ENCODE results near the gene SEMA3A.

SEMA3A gene

GRCh38 chr7:84013616-84014240 lies 180.9 kb downstream of the SEMA3A start:
- DNase-seq (ENCODE audit: low spot score) = no peak

GRCh38 chr7:84009782-84010181 lies 184.8 kb downstream of the SEMA3A start:
- DNase-seq (ENCODE audit: low spot score) = no peak

GRCh38 chr7:84009051-84009450 lies 185.5 kb downstream of the SEMA3A start:
- no peak for DNase-seq (ENCODE audit: low spot score)

- no peak for DNase-seq (ENCODE audit: low spot score)
These were observed 191.4 kb downstream of the SEMA3A start for GRCh38 chr7:84003191-84003590.

DNA sequence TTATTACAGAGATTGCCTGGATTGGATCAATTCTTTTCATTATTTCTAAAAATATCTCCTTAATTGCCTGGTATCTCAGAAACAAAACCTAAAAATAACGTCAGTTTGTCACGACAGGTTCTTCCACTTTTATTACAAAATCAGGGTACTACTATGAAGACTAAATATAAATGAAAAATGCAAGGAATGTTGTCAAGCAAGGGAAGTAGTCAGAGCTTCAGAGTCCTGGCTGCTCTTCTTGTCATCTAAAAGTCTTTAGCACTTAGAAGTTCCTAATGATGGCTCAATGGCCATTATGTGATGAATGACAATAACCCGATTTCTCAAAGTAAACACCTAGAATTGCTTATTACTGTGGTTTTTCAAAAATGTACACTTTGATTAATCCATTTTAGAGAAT lies 192.2 kb downstream of the SEMA3A start:
- no peak for DNase-seq (ENCODE audit: low spot score)

DNA sequence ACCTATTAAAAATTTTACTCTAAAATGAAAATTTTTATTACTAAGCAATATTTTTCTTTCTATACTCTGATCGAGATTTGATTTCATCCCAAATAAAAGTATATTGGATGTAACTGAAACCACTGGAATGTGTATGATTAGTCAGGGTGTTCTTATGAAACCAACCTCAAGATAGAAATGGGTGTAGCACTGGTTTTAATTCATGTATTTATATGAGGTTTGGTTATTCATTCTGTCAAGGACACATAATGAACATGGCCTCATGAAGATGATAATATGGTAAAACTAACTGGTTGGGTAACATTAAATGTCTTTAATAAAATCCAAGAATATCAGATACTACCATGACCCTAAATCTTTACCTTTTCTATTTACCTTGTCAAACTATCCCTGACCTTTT lies 197.7 kb downstream of the SEMA3A start:
- DNase-seq (ENCODE audit: low spot score) = no peak

DNA sequence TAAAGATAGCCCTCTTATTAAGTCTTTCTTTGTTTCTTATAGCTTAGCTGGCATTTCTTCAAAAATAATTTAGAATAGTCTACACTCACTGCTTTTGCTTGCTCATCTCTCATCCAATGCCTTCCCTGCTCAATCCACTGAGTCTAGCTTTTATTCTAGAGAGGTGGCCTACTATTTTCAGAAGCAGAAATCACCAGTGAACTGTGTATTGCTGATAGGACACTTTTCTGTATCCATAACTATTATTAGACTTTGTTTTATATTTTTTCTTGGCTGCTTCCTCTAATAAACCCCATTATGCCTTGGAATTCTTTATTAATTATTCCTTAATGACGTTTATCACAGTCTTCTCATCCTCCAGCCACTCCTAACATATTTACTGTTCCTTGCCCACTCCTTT lies 206.8 kb downstream of the SEMA3A start:
- no peak for DNase-seq (ENCODE audit: low spot score)

DNA sequence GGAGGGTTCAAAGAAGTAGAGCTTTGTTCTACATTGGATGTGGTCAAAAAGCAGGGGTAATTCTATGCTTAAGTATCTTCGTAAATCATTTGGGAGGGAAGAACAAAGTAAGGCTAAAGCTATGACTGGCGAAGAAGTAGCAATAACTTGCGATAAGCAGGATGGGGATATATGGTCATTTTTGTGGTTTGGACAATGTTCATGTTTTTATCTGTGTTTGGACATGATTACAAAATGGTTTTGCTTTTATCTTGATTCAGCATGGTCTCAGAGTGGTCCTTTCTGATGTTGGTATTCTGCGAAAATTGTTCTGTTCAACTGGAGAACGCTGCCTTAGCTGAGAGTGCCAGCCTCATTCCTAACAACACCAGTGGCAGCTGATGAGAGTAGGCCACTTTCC lies 208.8 kb downstream of the SEMA3A start:
- DNase-seq (ENCODE audit: low spot score) = no peak

DNA sequence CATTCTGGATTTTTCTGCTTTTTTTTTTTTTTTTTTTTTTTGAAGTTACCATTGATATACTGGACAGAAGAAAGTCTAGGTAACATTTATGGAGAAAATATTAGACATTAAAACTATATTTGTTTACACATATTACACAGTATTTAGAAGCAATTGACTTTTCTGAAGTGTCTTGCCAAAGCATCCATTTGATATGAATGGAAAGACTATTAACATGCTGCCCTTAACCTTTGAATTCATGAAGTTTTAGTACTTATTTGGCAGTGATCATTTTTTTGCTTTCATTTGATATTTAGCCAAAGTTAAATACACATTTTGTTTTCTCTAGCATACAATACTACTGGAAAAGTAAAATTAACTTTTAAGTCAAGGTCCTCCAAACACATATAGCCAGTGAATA lies 210.0 kb downstream of the SEMA3A start:
- DNase-seq (ENCODE audit: low spot score) = no peak

DNA sequence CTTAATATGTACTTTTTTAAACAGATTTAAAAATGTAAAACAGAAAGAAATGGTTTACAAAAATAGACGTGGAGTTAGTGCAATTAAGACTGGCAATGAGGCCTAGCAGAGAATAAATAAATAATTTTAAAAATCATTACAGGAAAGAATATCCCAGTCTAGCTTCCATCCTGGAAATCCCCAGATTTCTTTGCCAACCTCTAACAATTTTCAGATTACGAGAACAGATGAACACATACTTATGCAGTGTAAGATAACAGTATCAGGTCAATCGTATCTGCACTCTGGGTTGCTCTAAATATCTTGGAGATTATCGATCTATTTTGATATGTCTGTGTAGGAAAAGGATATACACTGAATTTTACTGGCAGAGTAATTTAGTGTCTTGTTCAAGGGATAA lies 210.5 kb downstream of the SEMA3A start:
- DNase-seq (ENCODE audit: low spot score) = no peak

DNA sequence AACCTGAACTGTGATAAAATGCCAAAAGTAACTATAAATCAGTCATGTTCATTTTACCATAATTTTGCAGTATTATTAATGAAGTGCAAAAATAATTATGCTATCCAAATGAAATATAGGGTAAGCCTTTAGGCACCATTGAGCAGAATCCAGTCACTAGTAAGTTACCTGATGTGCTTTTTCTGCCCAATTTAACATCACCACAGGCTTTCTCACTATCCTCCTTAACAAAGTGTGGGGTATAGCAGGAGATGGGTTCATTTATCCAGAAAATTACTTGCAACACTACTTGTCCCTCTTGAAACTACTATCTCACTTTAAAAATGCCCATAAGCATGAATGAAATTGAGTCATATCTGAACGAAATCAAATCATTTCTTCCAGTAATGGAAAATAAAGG lies 211.0 kb downstream of the SEMA3A start:
- no peak for DNase-seq (ENCODE audit: low spot score)

GRCh38 chr7:83976302-83976701 lies 218.3 kb downstream of the SEMA3A start:
- no peak for DNase-seq (ENCODE audit: low spot score)

- no peak for DNase-seq (ENCODE audit: low spot score)
These were observed 224.5 kb downstream of the SEMA3A start for GRCh38 chr7:83970081-83970480.

GRCh38 chr7:83964318-83964717 lies 230.3 kb downstream of the SEMA3A start:
- no peak for DNase-seq (ENCODE audit: low spot score)

GRCh38 chr7:83957333-83957732 lies 237.3 kb downstream of the SEMA3A start:
- DNase-seq (ENCODE audit: low spot score) = no peak

DNA sequence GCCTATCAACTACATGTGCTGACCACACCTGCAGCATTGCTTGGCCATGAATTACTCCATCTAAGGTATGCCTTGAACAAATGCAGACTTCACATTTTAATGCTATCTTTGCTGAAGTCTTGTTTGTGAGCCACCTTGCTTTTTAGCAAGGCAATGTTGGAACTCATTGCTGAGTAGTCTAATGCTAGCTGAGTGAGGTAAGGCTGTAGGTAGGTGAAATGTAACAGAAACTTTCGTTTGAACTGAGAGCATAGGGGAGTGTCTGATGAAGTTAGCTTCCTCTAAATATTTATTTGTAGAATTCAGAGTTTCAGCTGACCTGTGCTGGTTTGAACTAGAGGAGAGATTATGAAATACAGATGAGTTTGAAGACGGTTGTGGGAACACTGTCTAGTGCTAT lies 238.5 kb downstream of the SEMA3A start:
- DNase-seq (ENCODE audit: low spot score) = no peak

- no peak for DNase-seq (ENCODE audit: low spot score)
These were observed 242.4 kb downstream of the SEMA3A start for GRCh38 chr7:83952236-83952635.

GRCh38 chr7:83947260-83947659 lies 247.3 kb downstream of the SEMA3A start:
- no peak for DNase-seq (ENCODE audit: low spot score)

DNA sequence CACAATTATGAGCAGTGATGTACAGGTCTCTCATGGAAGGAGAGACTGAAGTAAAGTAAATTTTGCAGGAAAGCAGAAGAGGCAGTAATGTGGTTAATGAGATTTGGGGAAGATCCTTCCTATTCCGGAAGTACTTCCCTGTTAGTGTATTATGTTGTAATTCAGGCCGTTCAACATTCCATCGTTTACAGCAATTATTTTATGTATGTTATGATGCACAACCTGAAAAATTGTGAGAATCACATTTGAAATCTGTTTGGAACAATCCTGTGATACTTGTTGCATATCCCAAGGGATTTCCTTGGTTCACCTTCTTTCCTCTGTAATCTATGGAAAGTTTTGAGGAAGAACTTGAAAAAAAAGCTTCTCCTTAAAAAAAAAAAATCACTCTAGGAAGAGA lies 247.8 kb downstream of the SEMA3A start:
- DNase-seq (ENCODE audit: low spot score) = no peak

- no peak for DNase-seq (ENCODE audit: low spot score)
These were observed 253.3 kb downstream of the SEMA3A start for GRCh38 chr7:83941300-83941699.

DNA sequence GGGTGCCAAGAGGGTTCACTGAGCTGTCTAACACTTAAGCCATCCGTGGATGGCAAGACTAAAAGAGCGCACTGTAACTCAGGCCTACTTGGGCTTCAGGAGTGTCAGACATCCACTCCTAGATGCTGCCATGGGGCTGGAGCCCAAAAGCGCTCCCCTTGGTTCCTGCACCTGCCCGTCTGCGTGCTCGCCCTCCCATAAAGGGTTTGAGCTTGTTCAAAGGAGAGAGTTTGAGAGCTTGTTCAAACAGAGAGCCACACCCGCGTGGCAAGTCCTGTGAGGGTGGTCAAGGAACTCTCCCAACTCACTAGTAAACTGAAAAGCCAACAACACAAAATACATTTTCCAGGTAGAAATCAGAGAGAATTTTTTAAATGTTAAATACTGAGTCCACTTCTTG lies 256.7 kb downstream of the SEMA3A start:
- DNase-seq (ENCODE audit: low spot score) = no peak

- DNase-seq (ENCODE audit: low spot score) = no peak
These were observed 258.4 kb downstream of the SEMA3A start for GRCh38 chr7:83936056-83936708.

- DNase-seq (ENCODE audit: low spot score) = no peak
These were observed 260.4 kb downstream of the SEMA3A start for GRCh38 chr7:83934118-83934734.

DNA sequence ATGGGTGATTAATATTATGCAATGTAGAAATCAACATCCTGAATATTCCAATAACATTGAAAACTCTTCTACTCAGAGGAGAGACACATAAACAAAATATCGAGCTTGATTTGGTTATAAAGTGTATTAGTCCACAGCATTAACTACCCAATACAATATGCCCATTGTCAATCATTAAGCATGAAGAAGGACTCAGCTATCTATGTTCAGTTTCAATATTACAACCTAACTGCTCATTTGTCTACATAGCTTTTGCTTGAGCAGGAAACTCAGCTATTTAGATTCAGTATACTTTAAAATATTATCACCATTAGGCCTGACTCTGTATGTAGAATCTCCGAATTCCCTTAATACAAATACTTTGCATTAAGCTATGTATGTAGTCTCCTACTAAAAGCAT lies 262.6 kb downstream of the SEMA3A start:
- DNase-seq (ENCODE audit: low spot score) = no peak
